Urothelium cell line (cell line): ENCODE results near the gene CDC14B.
"Not testable (repeated sequence)": the region's sequence is repeated elsewhere in the genome, so short reads cannot be mapped to it uniquely, and the experiment has no call there.

Experiments
- DNase-seq: peaks from one replicate; pipeline ENCODE4 v3.0.0; 2011; ENCODE audit warnings: low spot score, mixed read lengths
- FAIRE-seq: peaks from 2 replicates; lab custom pipeline; 2011; peaks lifted over from hg19 to GRCh38; lab: Jason Lieb, UNC

Gene CDC14B

DNA sequence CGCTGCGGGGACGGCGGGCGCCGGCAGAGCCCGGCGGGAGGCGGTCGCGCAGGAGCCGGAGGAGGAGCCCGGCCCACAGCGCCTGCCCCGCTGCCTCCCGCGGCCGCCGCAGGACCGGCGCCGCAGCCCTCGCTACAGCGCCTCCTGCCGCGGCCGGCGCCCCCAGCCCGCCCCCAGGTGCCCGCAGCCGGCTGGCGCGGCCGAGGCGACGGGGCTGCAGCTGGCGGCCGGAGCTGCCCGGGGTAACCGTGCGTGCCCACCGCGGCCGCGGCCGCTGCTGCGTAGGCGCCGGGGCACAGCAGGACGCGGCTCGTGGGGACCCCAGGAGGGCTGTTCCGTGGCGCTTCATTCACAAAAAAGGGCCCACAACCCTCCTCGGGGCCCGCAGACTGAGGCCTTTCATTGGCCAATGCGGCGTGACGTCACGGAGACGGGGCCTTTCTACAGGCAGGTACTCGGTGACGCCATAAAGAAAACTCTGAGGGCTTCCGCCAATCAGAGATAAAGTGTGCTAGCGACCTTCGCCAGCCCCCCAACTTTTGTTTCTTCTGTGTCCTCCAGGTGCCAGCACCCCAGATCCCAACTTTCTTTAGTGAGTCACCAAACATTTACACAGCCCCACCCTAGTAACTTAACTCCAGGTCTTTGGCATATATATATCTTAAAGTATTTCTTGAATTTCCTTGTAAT is at the start of gene CDC14B:
TSS of gene CDC14B (minus strand) at position 353 of the 690 bp plus-strand sequence. CDS start 465 bp downstream, outside the sequence.
- FAIRE-seq: no peak
- peak; percentile 94 for DNase-seq

- DNase-seq (no peak), FAIRE-seq (no peak)
These were observed 49.4 kb upstream of the CDC14B start for GRCh38 chr9:96668868-96669534.

GRCh38 chr9:96667363-96667728 is 47.7 kb upstream of the CDC14B start:
- DNase-seq: no peak
- no peak for FAIRE-seq

- not testable (repeated sequence) for FAIRE-seq
- DNase-seq: peak; percentile 37
These were observed 47.2 kb upstream of the CDC14B start for GRCh38 chr9:96666653-96667362.

DNA sequence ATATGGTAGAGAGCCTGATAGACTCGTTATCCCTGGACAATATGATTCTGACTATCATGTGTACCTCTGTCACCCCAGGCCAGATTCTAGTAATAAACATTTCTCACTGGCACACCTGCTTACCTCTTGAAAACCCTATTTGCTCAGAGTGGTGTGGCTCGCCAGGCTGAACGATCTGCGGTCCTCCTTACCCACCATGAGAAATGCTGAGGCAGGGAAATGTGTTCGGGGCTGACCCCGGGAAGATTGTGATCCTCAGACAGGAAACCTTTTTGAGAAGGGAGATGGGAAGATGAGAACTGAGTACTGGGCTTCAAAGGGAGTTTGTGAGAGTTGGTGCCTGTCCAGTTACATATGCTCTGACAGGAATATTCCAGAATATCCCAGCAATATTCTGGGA is 46.1 kb upstream of the CDC14B start:
- FAIRE-seq (no peak), DNase-seq (no peak)

DNA sequence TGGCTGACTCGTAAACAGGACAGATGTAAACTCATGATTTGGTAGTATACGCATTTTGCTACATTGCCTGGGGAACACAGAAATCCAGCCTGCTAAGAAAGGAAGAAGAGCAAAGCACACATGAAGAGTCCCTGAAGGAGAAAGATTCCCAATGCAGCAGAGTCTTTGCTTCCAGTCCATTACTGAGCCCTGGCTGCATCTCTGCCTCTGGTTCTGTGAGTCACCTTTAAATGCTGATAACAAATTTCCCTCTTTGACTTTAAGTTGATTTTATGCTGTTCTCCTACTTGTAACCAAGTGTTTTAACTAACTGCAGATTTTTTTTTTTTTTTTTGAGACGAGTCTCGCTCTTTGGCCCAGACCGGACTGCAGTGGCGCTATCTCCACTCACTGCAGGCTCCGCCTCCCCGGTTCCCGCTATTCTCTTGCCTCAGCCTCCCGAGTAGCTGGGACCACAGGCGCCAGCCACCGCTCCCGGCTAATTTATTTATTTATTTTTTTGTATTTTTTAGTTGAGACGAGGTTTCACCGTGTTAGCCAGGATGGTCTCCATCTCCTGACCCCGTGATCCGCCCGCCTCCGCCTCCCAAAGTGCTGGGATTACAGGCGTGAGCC is 44.0 kb upstream of the CDC14B start:
- no peak for FAIRE-seq
- no peak for DNase-seq

- FAIRE-seq (no peak), DNase-seq (no peak)
These were observed 42.1 kb upstream of the CDC14B start for GRCh38 chr9:96661711-96662110.

DNA sequence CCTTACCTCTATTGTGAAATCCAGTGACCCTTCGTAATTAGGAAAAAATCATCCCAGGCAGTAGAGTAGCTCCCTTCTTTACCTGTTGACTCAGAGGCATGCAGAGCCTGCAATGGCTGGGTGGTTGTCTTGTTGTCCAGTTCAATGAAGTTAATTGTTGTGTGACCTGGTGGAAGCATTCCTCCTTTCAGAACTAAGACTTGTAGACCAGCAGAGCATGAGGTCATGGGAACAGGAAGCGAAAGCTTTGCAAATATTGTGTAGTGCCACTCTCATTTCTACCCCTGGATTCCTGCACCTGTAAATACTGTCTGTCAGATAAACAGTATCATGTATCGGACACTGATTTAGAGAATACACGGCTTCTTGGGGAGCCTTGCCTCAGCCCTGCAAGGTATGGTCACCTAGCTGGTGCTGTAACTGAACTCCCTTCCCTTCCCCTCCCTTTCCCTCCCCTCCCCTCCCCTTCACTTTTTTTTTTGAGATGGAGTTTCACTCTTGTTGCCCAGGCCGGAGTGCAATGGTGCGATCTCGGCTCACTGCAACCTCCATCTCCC is 41.1 kb upstream of the CDC14B start:
- no peak for DNase-seq
- no peak for FAIRE-seq

DNA sequence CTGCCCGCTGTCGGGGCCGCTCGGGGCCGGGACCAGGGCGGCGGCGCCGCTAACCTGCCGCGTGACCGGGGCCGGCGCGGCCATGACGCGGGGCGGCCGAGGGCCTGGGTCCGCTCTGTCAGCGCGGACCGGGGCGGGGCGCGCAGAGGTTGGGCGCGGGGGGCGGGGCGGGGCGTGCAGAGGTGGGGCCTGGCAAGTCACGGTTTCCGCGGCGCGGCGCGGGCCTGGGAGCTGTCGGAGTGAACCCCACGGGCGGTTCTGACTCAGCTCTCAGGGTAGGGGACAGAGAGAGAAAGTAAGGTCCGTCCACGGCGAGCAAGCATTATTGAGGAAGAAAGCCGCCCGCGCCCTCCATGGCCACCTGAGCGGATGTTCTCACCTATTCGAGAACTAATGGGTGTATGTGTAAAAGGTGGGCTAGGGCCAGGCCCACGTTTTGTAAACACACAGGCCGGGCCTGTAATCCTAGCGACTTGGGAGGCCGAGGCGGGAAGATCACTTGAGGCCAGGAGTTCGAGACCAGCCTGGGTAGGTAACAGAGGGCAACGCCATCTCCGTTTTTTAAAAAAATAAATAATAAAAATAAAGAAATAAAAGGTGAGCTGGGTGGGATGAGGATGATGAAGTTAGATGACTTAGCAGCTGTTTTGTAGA is 35.7 kb upstream of the CDC14B start, which contains the start of gene PRXL2C:
TSS of gene PRXL2C (minus strand) at position 120 of the 654 bp plus-strand sequence. CDS start at position 84, 36 bp downstream.
- FAIRE-seq (no peak), DNase-seq (peak; percentile 75)

DNA sequence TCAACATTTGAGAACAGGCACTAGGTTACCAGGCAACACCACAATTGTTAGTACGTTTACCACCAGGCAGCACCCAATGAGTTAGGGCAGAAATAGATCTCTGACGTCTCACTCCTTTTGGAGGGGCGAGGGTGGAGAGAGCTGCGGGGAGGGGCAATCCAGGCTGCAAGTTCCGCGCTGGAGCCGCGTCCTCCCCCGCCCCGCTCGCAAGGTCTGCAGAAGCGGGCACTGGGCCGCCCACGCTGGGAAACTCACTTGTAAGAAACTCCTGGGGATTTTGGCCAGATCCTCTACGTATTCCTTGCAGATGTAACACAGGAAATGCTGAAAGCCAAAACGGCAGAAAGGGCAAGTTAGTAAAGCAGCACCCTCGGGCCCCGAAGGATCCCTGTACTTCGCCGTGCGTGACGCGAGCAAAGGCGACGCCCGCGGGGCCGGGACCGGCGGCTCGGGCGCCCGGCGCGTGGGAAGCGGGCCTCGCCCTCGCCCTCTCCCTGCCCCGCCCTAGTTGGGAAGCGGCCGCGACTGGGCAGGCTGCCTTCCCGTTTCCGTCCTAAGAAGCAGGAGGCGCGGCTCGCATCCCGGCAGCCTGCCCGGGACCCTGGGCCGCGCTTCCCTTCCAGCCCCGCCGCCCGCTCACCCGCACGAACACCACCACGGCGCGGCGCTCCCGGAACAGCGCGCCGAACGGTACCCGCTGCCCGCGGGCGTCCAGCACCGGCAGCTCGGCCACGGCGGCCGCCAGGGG is 35.0 kb upstream of the CDC14B start:
- peak; percentile 70 for DNase-seq
- no peak for FAIRE-seq

DNA sequence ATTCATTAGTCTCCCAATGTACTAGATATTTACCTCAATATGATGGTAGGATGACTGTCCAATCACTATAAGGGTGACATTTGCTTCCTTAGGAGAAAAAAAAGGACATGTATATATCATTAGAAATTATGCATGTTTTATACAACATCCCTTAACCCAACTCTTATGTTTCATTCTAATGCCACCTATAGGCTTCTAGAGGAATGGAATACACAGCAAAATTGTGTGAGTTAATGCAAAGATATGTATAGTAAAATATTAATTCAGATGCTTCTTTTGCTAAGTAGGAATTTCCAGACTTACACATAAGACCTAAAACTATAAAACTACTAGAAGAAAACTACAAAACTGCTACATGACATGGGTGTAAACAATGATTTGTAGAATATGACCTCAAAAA is 32.0 kb upstream of the CDC14B start:
- FAIRE-seq (no peak), DNase-seq (no peak)

- FAIRE-seq (no peak), DNase-seq (no peak)
These were observed 30.1 kb upstream of the CDC14B start for GRCh38 chr9:96649620-96650324.

DNA sequence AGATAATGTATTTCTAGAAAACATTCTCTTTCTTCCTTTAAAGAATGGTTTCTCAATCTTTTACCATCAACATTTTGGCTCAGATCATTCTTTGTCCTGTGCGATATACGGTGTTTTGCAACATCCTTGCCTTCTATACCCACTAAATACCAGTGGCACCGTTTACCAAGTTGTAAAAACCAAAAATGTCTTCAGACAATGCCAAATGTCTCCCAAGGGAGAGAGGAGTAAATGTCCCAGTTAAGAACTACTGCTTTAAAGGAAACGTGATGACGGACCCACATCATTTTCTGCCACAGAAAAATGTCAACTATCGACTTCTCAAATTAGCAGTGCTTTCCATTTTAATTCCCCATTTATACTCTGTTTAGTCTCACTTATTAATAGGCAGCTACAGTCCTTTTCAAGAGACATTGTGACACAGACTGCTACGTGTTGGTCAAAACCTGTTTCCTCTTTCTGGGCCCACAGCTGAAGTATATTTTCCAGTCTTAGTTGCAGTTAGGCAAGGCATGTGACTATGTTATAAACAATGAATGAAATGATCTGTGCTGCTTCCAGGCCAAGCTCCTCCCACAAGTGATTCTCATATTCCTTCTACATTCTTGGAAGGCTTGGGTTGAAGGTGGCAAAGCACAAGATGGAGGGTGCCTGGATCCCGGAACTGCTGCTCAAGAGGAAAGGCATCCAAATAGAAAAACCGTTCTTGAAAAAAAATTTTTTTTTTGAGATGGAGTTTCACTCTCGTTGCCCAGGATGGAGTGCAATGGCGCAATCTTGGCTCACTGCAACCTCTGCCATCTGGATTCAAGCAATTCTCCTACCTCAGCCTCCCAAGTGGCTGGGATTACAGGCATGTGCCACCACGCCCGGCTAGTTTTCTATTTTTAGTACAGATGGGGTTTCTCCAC is 26.7 kb upstream of the CDC14B start:
- FAIRE-seq: no peak
- no peak for DNase-seq

DNA sequence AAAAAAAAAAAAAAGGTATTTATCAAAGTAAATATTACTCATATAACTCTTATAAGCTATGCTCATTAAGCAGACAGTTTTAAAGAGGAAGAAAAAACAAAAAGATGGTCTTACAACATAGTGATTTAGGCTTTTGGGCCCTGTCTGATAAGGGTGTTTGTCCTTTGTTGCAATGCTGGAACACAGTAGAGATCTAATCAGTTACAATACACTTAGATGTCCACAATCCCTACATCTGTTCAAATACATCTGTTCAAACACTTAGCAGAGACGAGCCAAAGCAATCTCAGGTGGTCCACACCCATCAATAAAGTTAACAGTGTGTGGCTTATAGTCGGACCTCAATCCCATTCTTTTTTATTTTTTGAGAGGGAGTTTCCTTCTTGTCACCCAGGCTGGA is 24.5 kb upstream of the CDC14B start:
- no peak for DNase-seq
- FAIRE-seq: no peak

DNA sequence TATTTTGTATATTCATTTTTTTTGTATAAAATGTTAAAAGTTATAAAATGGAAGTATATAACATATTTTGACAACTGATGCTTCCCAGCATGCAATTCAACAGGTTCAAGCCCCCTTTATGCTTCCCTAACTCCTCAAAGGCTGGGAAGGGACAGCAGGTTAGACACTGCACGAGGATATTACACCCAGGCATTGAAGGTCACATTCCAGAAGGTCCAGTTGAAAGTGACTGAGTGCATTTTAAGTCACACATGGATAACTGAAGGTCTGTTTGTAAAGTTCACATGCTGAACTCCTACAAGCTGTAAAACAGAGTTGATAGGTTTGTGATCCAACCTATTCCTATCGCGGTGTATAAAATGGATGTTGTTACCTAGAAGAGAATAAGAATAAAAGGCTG is 21.9 kb upstream of the CDC14B start:
- no peak for FAIRE-seq
- no peak for DNase-seq

DNA sequence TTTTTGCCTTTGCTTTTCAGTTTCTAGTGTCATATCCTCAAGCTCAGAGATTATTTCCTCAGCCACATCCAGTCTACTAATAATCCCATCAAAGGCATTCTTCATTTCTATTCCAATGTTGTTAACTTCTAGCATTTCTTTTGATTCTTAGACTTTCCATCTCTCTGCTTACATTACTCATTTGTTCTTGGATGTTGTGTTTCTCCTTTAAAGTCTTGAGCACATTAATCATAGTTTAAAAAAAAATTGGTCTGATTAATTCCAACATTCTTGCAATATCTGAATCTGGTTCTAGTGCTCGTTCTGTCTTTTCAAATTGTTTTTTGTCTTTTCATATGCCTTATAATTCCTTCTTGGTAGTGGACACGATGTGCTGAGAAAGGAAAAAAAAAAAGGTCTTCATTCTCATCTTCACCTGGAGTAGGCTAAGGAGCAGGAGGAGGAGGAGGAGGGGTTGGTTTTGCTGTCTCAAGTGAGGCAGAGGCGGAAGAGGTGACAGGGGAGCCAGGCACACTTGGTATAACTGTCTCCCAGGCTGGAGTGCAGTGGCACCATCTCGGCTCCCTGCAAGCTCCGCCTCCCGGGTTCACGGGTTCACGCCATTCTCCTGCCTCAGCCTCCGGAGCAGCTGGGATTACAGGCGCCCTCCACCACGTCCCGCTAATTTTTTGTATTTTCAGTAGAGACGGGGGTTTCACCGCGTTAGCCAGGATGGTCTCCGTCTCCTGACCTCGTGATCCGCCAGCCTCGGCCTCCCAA is 19.1 kb upstream of the CDC14B start:
- no peak for FAIRE-seq
- DNase-seq: no peak

DNA sequence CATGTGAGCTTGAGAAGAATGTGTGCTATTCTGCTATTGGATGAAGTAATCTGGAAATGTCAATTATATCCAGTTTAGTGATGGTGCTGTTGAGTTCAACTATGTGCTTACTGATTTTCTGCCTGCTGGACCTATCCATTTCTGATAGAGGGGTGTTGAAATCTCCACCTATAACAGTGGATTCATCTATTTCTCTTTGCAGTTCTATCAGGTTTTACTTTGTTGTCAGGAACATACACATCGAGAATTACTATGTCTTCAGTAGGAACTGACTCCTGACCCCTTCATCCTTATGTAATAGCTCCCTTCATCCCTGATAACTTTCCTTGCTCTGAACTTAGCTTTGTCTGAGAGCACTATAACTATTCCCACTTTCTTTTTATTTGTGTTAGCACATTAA is 16.7 kb upstream of the CDC14B start:
- DNase-seq: no peak
- no peak for FAIRE-seq
